HCT116 (cell line): ENCODE measurements around the gene SLC12A5. TPM values are rescaled to one million over a fixed set of nuclear protein-coding genes. Genes with fewer than 3 reads are reported as not detected.

Source experiments
- ATAC-seq: fragments of 200-7000 bp; cut with Tn5 transposase; 2 replicates; pipeline ENCODE4 v1.9.1; 2020; ENCODE audit warnings: mild to moderate bottlenecking, moderate library complexity
- BruUV-seq: library from RNA; stranded (reverse); fragments of 400-500 nt; replicated peaks from 2 replicates; lab custom pipeline; 2021; lab: Mats Ljungman, UMichigan
- CTCF ChIA-PET: fragments of 300-600 bp; sonication (Branson Sonifier 250); formaldehyde crosslinking; loops from one replicate; lab custom pipeline; 2021; ENCODE audit warnings: antibody characterized with exemption; lab: Charles Lee
- POLR2A ChIA-PET: fragments of 300-600, 350-600 bp; sonication (Branson Sonifier 250); formaldehyde crosslinking; loops from one replicate; lab custom pipeline; 2021; ENCODE audit warnings: antibody characterized with exemption; lab: Charles Lee
- RAD21 ChIA-PET, 2 experiments: fragments of 300-600 bp; sonication (Branson Sonifier 250); formaldehyde crosslinking; loops; one replicate each; lab custom pipeline; 2023; ENCODE audit warnings: low total read pairs in 2 of 2; ENCODE audit not compliant: uncharacterized antibody in 2 of 2, unreplicated experiment in 2 of 2, low non-redundant PET in 1 of 2; lab: Charles Lee
- DNase-seq: peaks from one replicate; pipeline ENCODE4 v3.0.0-alpha.2; 2010; ENCODE audit warnings: low read depth, low spot score
- H2AFZ ChIP-seq: fragments of 200-600 bp; shearing (Covaris generic), sonication (generic); 2 replicates; pipeline ENCODE4 v1.6.1; 2017; ENCODE audit warnings: low read depth, mixed run types, mixed read lengths, antibody characterized with exemption, low read length; ENCODE audit not compliant: poor library complexity, severe bottlenecking
- H3K27ac ChIP-seq: 2 replicates; pipeline ENCODE4 v1.5.1; 2012; ENCODE audit warnings: low read depth, low read length
- H3K27me3 ChIP-seq: fragments of 200-600 bp; sonication (generic); 2 replicates; pipeline ENCODE4 v1.6.1; 2016; ENCODE audit warnings: mixed run types, low read length, mixed read lengths; ENCODE audit not compliant: insufficient read depth
- H3K36me3 ChIP-seq, 2 experiments: fragments of 200-500 bp in 1 of 2; fragments of 200-600 bp in 1 of 2; sonication (Bioruptor generic) in 1 of 2; sonication (generic) in 1 of 2; 2 replicates each; pipeline versions ENCODE4 v1.5.1 to v1.6.1; 2014 to 2016; ENCODE audit warnings: low read length in 2 of 2, inconsistent platforms in 1 of 2, mixed read lengths in 1 of 2, mixed run types in 1 of 2; ENCODE audit not compliant: insufficient read depth in 2 of 2, control insufficient read depth in 1 of 2
- H3K4me1 ChIP-seq, 2 experiments: fragments of 200-600 bp in 1 of 2; sonication (generic) in 1 of 2; 2 replicates each; pipeline versions ENCODE4 v1.5.1 to v1.6.1; 2012 to 2017; ENCODE audit warnings: low read length in 2 of 2, inconsistent platforms in 1 of 2, mild to moderate bottlenecking in 1 of 2, mixed read lengths in 1 of 2, mixed run types in 1 of 2, moderate library complexity in 1 of 2; ENCODE audit not compliant: insufficient read depth in 2 of 2, control insufficient read depth in 1 of 2
- H3K4me2 ChIP-seq: fragments of 200-600 bp; sonication (generic); 2 replicates; pipeline ENCODE4 v1.6.1; 2017; ENCODE audit warnings: mixed run types, low read length, mixed read lengths
- H3K4me3 ChIP-seq, 2 experiments: fragments of 200-600 bp in 1 of 2; sonication (generic) in 1 of 2; replicated peaks in 1 of 2; 2 replicates each; pipeline ENCODE4 v1.5.1; 2011 to 2016; ENCODE audit warnings: low read length in 2 of 2, control low read depth in 1 of 2, low read depth in 1 of 2, mild to moderate bottlenecking in 1 of 2, mixed read lengths in 1 of 2, mixed run types in 1 of 2
- H3K79me2 ChIP-seq: fragments of 200-600 bp; sonication (generic); 2 replicates; pipeline ENCODE4 v1.6.1; 2017; ENCODE audit warnings: mild to moderate bottlenecking, mixed run types, low read length, moderate library complexity, mixed read lengths; ENCODE audit not compliant: insufficient read depth
- H3K9ac ChIP-seq: fragments of 200-600 bp; sonication (generic); 2 replicates; pipeline ENCODE4 v1.6.1; 2016; ENCODE audit warnings: low read length, mixed read lengths
- H3K9me2 ChIP-seq: fragments of 200-600 bp; sonication (generic), shearing (Covaris generic); 2 replicates; pipeline ENCODE4 v1.6.1; 2017; ENCODE audit warnings: mixed run types, mild to moderate bottlenecking, moderate library complexity; ENCODE audit not compliant: insufficient read depth
- H3K9me3 ChIP-seq, 2 experiments: fragments of 200-500 bp in 1 of 2; fragments of 200-600 bp in 1 of 2; sonication (Bioruptor generic) in 1 of 2; sonication (generic) in 1 of 2; 2 replicates each; pipeline ENCODE4 v1.6.1; 2014 to 2017; ENCODE audit warnings: low read length in 2 of 2, mixed read lengths in 2 of 2, inconsistent platforms in 1 of 2, low read depth in 1 of 2, mild to moderate bottlenecking in 1 of 2, mixed run types in 1 of 2, moderate library complexity in 1 of 2; ENCODE audit not compliant: control insufficient read depth in 1 of 2, insufficient read depth in 1 of 2
- H4K20me1 ChIP-seq: fragments of 200-600 bp; sonication (generic), shearing (Covaris generic); 2 replicates; pipeline ENCODE4 v1.6.1; 2017; ENCODE audit warnings: mixed run types, mild to moderate bottlenecking, moderate library complexity; ENCODE audit not compliant: insufficient read depth
- CEBPB ChIP-seq: IDR thresholded peaks from 2 replicates; pipeline ENCODE4 v1.6.1; 2012; ENCODE audit warnings: low read depth
- EGR1 ChIP-seq: IDR thresholded peaks from 2 replicates; pipeline ENCODE4 v1.6.1; 2012; ENCODE audit warnings: low read depth
- ELF1 ChIP-seq: IDR thresholded peaks from 2 replicates; pipeline ENCODE4 v1.6.1; 2012; ENCODE audit warnings: low read depth, borderline replicate concordance
- EZH2phosphoT487 ChIP-seq: fragments of 200-600 bp; IDR thresholded peaks from 2 replicates; pipeline ENCODE4 v1.6.1; 2018; ENCODE audit warnings: antibody characterized with exemption, borderline replicate concordance
- intact Hi-C: fragments of 100-400 bp; cut with micrococcal nuclease; formaldehyde crosslinking; loops from 2 replicates; pipeline ENCODE4 v1.10.0; 2022
- total RNA-seq: library from RNA; stranded (reverse); gene quantifications from one replicate; pipeline ENCODE4 v1.2.1, GENCODE V29; 2021; ENCODE audit not compliant: unreplicated experiment
- TF ChIP-seq, protein P1 (sequence below), 3 experiments: fragments of 200-600 bp in 1 of 3; sonication (generic) in 1 of 3; IDR thresholded peaks in 2 of 3; conservative IDR thresholded peaks in 1 of 3; 2 replicates each; pipeline ENCODE4 v1.5.1; 2012 to 2017; ENCODE audit warnings: low read depth in 2 of 3, low read length in 2 of 3, antibody characterized with exemption in 1 of 3, borderline replicate concordance in 1 of 3, control low read depth in 1 of 3, mild to moderate bottlenecking in 1 of 3, mixed read lengths in 1 of 3, mixed run types in 1 of 3, moderate library complexity in 1 of 3; ENCODE audit not compliant: insufficient read depth in 1 of 3
- TF ChIP-seq, protein P2 (sequence below): IDR thresholded peaks from 2 replicates; pipeline ENCODE4 v1.6.1; 2012

SLC12A5 gene
- total RNA-seq, 1 experiment from 2014 or later: 1.9 TPM

DNA sequence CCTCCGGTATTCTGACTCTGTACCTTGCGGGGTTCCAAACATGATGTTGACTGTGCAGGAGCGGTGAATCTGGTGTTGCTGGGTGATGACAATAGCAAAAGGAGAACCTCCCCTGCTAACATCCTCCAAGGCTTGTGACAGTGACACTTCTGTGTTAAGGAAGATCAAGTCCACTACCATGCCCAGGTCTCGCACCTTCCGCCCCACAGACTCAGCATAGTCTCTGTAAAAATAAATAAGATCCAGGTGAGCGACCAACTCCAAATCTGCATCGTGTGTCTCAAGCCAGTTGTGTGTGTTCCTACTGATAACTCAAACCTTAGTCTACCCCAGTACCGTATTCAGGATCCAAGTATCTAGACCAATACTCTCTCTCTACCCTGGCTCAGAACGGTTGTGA lies 36.0 kb downstream of the SLC12A5 start (continued):
- TF ChIP-seq, protein P1, sequence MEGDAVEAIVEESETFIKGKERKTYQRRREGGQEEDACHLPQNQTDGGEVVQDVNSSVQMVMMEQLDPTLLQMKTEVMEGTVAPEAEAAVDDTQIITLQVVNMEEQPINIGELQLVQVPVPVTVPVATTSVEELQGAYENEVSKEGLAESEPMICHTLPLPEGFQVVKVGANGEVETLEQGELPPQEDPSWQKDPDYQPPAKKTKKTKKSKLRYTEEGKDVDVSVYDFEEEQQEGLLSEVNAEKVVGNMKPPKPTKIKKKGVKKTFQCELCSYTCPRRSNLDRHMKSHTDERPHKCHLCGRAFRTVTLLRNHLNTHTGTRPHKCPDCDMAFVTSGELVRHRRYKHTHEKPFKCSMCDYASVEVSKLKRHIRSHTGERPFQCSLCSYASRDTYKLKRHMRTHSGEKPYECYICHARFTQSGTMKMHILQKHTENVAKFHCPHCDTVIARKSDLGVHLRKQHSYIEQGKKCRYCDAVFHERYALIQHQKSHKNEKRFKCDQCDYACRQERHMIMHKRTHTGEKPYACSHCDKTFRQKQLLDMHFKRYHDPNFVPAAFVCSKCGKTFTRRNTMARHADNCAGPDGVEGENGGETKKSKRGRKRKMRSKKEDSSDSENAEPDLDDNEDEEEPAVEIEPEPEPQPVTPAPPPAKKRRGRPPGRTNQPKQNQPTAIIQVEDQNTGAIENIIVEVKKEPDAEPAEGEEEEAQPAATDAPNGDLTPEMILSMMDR (IDR thresholded peaks at IDR 0.05 in 2 of 3, conservative IDR thresholded peaks at IDR 0.05 in 1 of 3; ENCODE audit: borderline replicate concordance in 1 of 3, insufficient read depth in 1 of 3, low read depth in 2 of 3, low read length in 2 of 3): no peak
- TF ChIP-seq, protein P2, sequence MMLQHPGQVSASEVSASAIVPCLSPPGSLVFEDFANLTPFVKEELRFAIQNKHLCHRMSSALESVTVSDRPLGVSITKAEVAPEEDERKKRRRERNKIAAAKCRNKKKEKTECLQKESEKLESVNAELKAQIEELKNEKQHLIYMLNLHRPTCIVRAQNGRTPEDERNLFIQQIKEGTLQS: no peak
- no peak for TF ChIP-seq EGR1
- TF ChIP-seq ELF1: no peak

DNA sequence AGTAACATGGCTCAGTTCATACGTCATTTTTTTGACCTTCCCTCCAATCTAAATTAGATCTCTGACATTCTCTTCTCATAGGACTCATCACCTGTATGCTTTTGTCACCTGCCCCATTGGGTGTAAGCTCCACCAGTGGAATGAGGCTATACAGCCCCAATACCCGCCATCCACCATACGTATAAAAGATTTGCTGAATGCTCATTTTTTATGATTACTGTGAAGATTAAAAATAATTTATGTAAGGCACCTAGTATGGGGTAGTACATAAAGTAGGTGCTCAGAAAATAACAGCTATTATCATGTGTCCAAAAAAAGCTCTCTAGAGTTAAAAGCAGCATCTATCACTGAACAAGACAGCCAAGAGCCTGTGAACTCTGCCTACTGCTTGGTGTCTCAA lies 36.7 kb downstream of the SLC12A5 start:
- DNase-seq (no peak), ATAC-seq (no peak)
- TF ChIP-seq EGR1: no peak
- no peak for TF ChIP-seq EZH2phosphoT487
- TF ChIP-seq, protein P2: no peak
- no peak for TF ChIP-seq CEBPB
- no peak overlapping the region for H3K4me2 ChIP-seq
- peaks cover 58 to 80% of the 10 kb centered on the region in 2 experiments for H3K36me3 ChIP-seq
- intact Hi-C loops: no loop called here
- H2AFZ ChIP-seq: no peak overlapping the region
- H3K27me3 ChIP-seq: no peaks in the 10 kb centered on the region
- CTCF ChIA-PET: no interaction called here
- POLR2A ChIA-PET: no interaction called here
- no peaks in the 10 kb centered on the region for H3K9me3 ChIP-seq
- no peaks in the 10 kb centered on the region for H4K20me1 ChIP-seq
- H3K4me1 ChIP-seq: no peaks in the 10 kb centered on the region
- no peaks in the 10 kb centered on the region for H3K9me2 ChIP-seq
- no TSS peak for BruUV-seq
- H3K27ac ChIP-seq: no peak overlapping the region
- 0 out of 2 replicates have a peak, but pooled peaks cover 4% of the 10 kb centered on the region for H3K79me2 ChIP-seq
- RAD21 ChIA-PET: no interaction called here
- H3K4me3 ChIP-seq: no peak overlapping the region
- H3K9ac ChIP-seq: no peak overlapping the region
